ENCODE measurements around the gene ZNF165.

DNA sequence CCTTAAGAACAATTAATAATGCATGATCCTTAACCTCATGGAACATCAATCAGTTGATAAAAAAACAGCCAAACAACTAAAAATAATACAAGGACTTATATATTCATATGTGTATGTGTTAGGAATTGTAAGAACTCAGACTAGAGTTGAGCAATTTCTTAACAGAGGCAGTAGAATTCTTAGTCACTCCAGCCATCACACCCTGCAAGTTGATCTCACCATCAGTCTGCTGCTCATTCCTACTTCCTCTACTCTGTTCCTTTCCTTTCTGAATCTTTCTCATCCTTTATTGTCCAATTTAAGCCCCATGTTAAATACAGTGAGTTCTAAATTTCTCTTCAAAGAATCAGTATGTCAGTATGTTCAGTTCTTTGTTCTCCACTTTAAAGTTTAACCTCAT lies 2.6 kb downstream of the ZNF165 start:
- no peak for TF ChIP-seq GATA2 (IDR thresholded peaks at IDR 0.05; ENCODE audit: low read depth, low read length)
- TF ChIP-seq GATA3 (IDR thresholded peaks at IDR 0.05; ENCODE audit: low read depth, low read length) = no peak

Measured in SH-SY5Y (cell line).